ENCODE data around the gene CR1. TPM values are rescaled to one million over a fixed set of nuclear protein-coding genes. Genes with fewer than 3 reads are reported as not detected.

CR1 gene
- total and polyA plus RNA-seq, 2 donors (not counting 3 experiments of a cell fraction or from before 2014, with no cell fraction given) = not detected

DNA sequence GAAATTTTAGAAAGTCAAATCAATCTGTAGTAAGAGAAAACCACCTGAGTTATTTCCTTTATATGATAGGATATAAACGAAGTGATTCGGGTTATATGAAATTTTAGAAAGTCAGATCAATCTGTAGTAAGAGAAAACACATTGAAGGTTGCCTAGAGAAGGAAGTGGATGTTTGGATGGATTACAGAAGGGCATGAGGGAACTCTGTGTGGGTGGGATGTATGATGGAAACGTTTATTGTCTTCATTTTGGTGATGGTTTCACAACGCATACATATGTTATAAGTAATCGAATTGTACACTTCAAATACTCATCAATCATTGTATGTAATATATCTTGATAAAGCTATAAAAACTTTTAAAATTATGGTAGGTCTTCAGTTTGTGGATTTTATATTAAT is 5.1 kb downstream of the CR1 start:
- no peaks in the 10 kb centered on the region for H3K9me3 ChIP-seq (replicated peaks; ENCODE audit: control insufficient read depth, insufficient read depth, low read length)
- POLR2A ChIA-PET = no interaction called here
- H3K4me1 ChIP-seq (ENCODE audit: control insufficient read depth, extremely low read depth, insufficient read depth, low read length) = peaks cover under 1% of the 10 kb centered on the region
- H3K9ac ChIP-seq (replicated peaks; ENCODE audit: extremely low read depth, insufficient read depth, low read length) = no peak overlapping the region
- BruUV-seq (replicated peaks) = no TSS peak
- no peak overlapping the region for H3K4me3 ChIP-seq (replicated peaks in 1 of 3; ENCODE audit: insufficient read depth in 1 of 3, low read depth in 1 of 3, low read length in 3 of 3)
- H3K36me3 ChIP-seq (ENCODE audit: control insufficient read depth in 2 of 2, extremely low read depth in 1 of 2, insufficient read depth in 2 of 2, low read length in 2 of 2) = no peaks in the 10 kb centered on the region
- intact Hi-C loops (cut with micrococcal nuclease) (no loop called here), dilution Hi-C loops (cut with MboI; ENCODE audit: extremely low pct_ligation_motif_present, low sequenced_read_pairs) (no loop called here)
- DNase-seq (ENCODE audit: low read depth, low spot score) (no peak), FAIRE-seq (no peak)
- CTCF ChIA-PET = interaction anchor here (0.8 kb wide), 1 partner anchor 95 kb away, joined by 3 read pairs; no protein-coding TSS in a partner anchor
- no peak overlapping the region for H3K27ac ChIP-seq (ENCODE audit: insufficient read depth, low read depth, low read length)
- H3K4me2 ChIP-seq (ENCODE audit: insufficient read depth, low read length) = no peak overlapping the region
- TF ChIP-seq POLR2A (IDR thresholded peaks at IDR 0.05; ENCODE audit: low read depth, low read length) (no peak), EZH2 (IDR thresholded peaks at IDR 0.05; ENCODE audit: borderline replicate concordance, low read depth, low read length, severe bottlenecking) (no peak), FOS (IDR thresholded peaks at IDR 0.05; ENCODE audit: borderline replicate concordance, insufficient read depth, low read length) (no peak), MAX (IDR thresholded peaks at IDR 0.05; ENCODE audit: insufficient read depth, insufficient read length) (no peak), JUN (IDR thresholded peaks at IDR 0.05; ENCODE audit: borderline replicate concordance, insufficient read depth, insufficient read length, low read depth) (no peak), MYC (IDR thresholded peaks at IDR 0.05; ENCODE audit: low read depth, low read length) (no peak), CTCF (IDR thresholded peaks at IDR 0.05; ENCODE audit: extremely low read depth in 1 of 2, insufficient read depth in 1 of 2, low read depth in 1 of 2, low read length in 2 of 2) (no peak), POLR2AphosphoS5 (IDR thresholded peaks at IDR 0.05; ENCODE audit: insufficient read depth, low read depth, low read length) (no peak), GATA2 (IDR thresholded peaks at IDR 0.05; ENCODE audit: insufficient read depth, insufficient read length, low read depth, low read length) (no peak)
- H3K9me1 ChIP-seq (replicated peaks; ENCODE audit: control insufficient read depth, extremely low read depth, insufficient read depth, low read length) = no peaks in the 10 kb centered on the region
- no peak overlapping the region for H2AFZ ChIP-seq (ENCODE audit: low read depth, low read length)
- H3K79me2 ChIP-seq (ENCODE audit: control insufficient read depth, insufficient read depth, low read length) = no peaks in the 10 kb centered on the region
- no peaks in the 10 kb centered on the region for H4K20me1 ChIP-seq (replicated peaks; ENCODE audit: control insufficient read depth, extremely low read depth, insufficient read depth, low read length)
- H3K27me3 ChIP-seq (ENCODE audit: control insufficient read depth in 2 of 2, insufficient read depth in 2 of 2, low read length in 2 of 2) = peaks cover 37 to 39% of the 10 kb centered on the region in 2 experiments
